ENCODE measurements around the gene TMEM242. TPM values are rescaled to one million over a fixed set of nuclear protein-coding genes. Genes with fewer than 3 reads are reported as not detected.

Gene TMEM242
- total and polyA plus RNA-seq, 2 of the 8 experiments (the other 6 are each of a cell fraction or from before 2014, with no cell fraction given), result 2.4 to 9.0 TPM

- no peak overlapping the region for H3K56ac ChIP-seq (replicated peaks; ENCODE audit: insufficient read length, low read depth, low read length)
- no peaks in the 10 kb centered on the region for H3K36me3 ChIP-seq (ENCODE audit: control insufficient read depth in 2 of 4, insufficient read depth in 4 of 4, low read length in 3 of 4)
- no peak overlapping the region for H3K23ac ChIP-seq (ENCODE audit: insufficient read length)
- ChIA-PET CTCF (ENCODE audit: partially characterized antibody) (interaction anchor here (1.4 to 1.7 kb wide), 2 partner anchors 8 to 15 kb away, joined by 6 to 7 read pairs; no protein-coding TSS in a partner anchor), POLR2A (ENCODE audit: partially characterized antibody) (no interaction called here)
- FAIRE-seq, result no peak
- no peaks in the 10 kb centered on the region for H3K4me1 ChIP-seq (replicated peaks in 1 of 4; ENCODE audit: control insufficient read depth in 3 of 4, insufficient read depth in 4 of 4, low read length in 3 of 4)
- TF ChIP-seq SAP30 (IDR thresholded peaks at IDR 0.05; ENCODE audit: insufficient read depth, insufficient replicate concordance, low read length), result no peak
- TF ChIP-seq SUZ12 (IDR thresholded peaks at IDR 0.05; ENCODE audit: low read length), result no peak
- no peak for TF ChIP-seq TAF1 (IDR thresholded peaks at IDR 0.05; ENCODE audit: low read depth, low read length)
- TF ChIP-seq BRCA1 (IDR thresholded peaks at IDR 0.05; ENCODE audit: low read depth, low read length), result no peak
- no peak for TF ChIP-seq YY1 (IDR thresholded peaks at IDR 0.05; ENCODE audit: low read depth, low read length)
- no peak for TF ChIP-seq CTCF (IDR thresholded peaks at IDR 0.05; ENCODE audit: control extremely low read depth in 1 of 3, insufficient read depth in 1 of 3, low read depth in 1 of 3, low read length in 3 of 3)
- TF ChIP-seq CHD1 (IDR thresholded peaks at IDR 0.05; ENCODE audit: low read depth, low read length), result no peak
- no peak for TF ChIP-seq ATF2 (IDR thresholded peaks at IDR 0.05; ENCODE audit: low read length)
- H2AFZ ChIP-seq (ENCODE audit: low read length), result no peak overlapping the region
- no peaks in the 10 kb centered on the region for H3K9me3 ChIP-seq (ENCODE audit: insufficient read depth in 2 of 2, low read depth in 1 of 2, low read length in 1 of 2)
- no peak overlapping the region for H3K14ac ChIP-seq (ENCODE audit: insufficient read length)
- H2BK20ac ChIP-seq (ENCODE audit: low read length), result no peak overlapping the region
- H3K4me3 ChIP-seq (ENCODE audit: extremely low read depth in 1 of 4, insufficient read depth in 2 of 4, low read depth in 3 of 4, low read length in 4 of 4), result no peak overlapping the region
- no peaks in the 10 kb centered on the region for H4K20me1 ChIP-seq (replicated peaks in 1 of 2; ENCODE audit: control insufficient read depth in 1 of 2, insufficient read depth in 2 of 2, low read length in 2 of 2)
- H3K9ac ChIP-seq (replicated peaks in 1 of 4; ENCODE audit: extremely low read depth in 1 of 4, low read depth in 3 of 4, low read length in 3 of 4), result no peak overlapping the region
- no peak for DNase-seq (ENCODE audit: low read depth in 1 of 2, low spot score in 2 of 2)
- no peak overlapping the region for H4K8ac ChIP-seq (ENCODE audit: extremely low read depth, insufficient read depth, low read length)
- no peak overlapping the region for H3K4ac ChIP-seq (replicated peaks; ENCODE audit: insufficient read length, low read depth, low read length)
- H3K27me3 ChIP-seq (replicated peaks in 1 of 4; ENCODE audit: control insufficient read depth in 3 of 4, extremely low read depth in 1 of 4, insufficient read depth in 3 of 4, low read length in 3 of 4), result no peaks in the 10 kb centered on the region; a peak in 1 of 7 replicates
- no peak overlapping the region for H2BK15ac ChIP-seq (ENCODE audit: low read length)
- no peak overlapping the region for H4K5ac ChIP-seq (ENCODE audit: insufficient read length, low read depth, low read length)
- H4K91ac ChIP-seq (replicated peaks; ENCODE audit: insufficient read length, low read length), result no peak overlapping the region
- WGBS, 2 experiments (ENCODE audit: extremely low coverage in 1 of 2, insufficient coverage in 1 of 2, insufficient read length in 1 of 2, insufficient replicate concordance in 2 of 2, low coverage in 1 of 2, low lambda C conversion rate in 2 of 2, missing lambda C conversion rate in 1 of 2), result 92% methylated on average over 9 of the region's 9 CpGs; no CpG with 5 or more reads in 1 of the 2 experiments
- H2BK5ac ChIP-seq (ENCODE audit: low read depth, low read length), result no peak overlapping the region
- H2AK5ac ChIP-seq (ENCODE audit: low read depth, low read length), result peak overlapping the region; percentile 82; the same call in 1 of the 2 replicates
- no peaks in the 10 kb centered on the region for H3K23me2 ChIP-seq (ENCODE audit: low read depth, low read length)
- no peak overlapping the region for H3K4me2 ChIP-seq (ENCODE audit: insufficient read depth in 1 of 2, low read depth in 2 of 2, low read length in 2 of 2)
- no peaks in the 10 kb centered on the region for H3K79me2 ChIP-seq (ENCODE audit: control insufficient read depth in 1 of 2, insufficient read depth in 2 of 2, low read length in 2 of 2)
- no peak overlapping the region for H3K27ac ChIP-seq (ENCODE audit: low read depth, low read length)
- H2BK120ac ChIP-seq (replicated peaks; ENCODE audit: low read depth, low read length), result no peak overlapping the region
- H3K18ac ChIP-seq (ENCODE audit: extremely low read depth, low read length), result no peak overlapping the region
- H3K79me1 ChIP-seq (ENCODE audit: low read depth, low read length), result no peaks in the 10 kb centered on the region
- H2BK12ac ChIP-seq (ENCODE audit: low read depth, low read length), result no peak overlapping the region
Measured at GRCh38 chr6:157259443-157259842, 63.9 kb downstream of the TMEM242 start.

Data from H1 (cell line).